Measurements from ENCODE around the gene PGGHG. TPM values are rescaled to one million over a fixed set of nuclear protein-coding genes. Genes with fewer than 3 reads are reported as not detected.
"Not testable (repeated sequence)": the region's sequence is repeated elsewhere in the genome, so short reads cannot be mapped to it uniquely, and the experiment has no call there.

Gene PGGHG
- total and polyA plus RNA-seq, 3 donors from 2014 or later = 8.2 to 32.5 (median 26.5) TPM

DNA sequence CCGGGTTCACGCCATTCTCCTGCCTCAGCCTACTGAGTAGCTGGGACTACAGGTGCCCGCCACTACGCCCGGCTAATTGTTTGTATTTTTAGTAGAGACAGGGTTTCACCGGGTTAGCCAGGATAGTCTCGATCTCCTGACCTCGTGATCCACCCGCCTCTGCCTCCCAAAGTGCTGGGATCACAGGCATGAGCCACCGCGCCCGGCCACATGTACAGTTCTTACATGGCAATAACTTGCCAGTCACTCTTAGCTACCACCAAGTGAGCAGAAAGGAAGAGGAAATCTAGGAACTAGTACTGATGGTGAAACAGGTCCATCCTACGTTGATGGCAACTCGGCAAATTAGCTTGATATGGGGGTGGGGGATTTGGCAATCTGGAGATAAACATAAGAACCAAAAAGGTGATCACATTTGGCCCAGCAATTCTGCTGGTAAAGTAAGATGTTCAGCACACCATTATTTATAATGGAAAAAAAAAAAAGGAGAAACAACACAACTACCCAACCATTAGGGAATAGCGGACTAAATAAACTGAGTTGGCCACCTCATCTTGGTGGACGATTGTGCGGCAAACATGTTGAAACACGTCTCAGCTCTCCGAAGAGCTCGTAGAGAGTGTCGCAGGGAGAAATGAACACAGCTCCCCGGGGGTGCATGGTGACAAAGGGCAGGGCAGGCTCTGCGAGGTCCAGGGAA, 5.4 kb upstream of the PGGHG start:
- DNase-seq = peak; percentile 12
- no peak for TF ChIP-seq POLR2A (IDR thresholded peaks at IDR 0.05)
- TF ChIP-seq, protein P1, sequence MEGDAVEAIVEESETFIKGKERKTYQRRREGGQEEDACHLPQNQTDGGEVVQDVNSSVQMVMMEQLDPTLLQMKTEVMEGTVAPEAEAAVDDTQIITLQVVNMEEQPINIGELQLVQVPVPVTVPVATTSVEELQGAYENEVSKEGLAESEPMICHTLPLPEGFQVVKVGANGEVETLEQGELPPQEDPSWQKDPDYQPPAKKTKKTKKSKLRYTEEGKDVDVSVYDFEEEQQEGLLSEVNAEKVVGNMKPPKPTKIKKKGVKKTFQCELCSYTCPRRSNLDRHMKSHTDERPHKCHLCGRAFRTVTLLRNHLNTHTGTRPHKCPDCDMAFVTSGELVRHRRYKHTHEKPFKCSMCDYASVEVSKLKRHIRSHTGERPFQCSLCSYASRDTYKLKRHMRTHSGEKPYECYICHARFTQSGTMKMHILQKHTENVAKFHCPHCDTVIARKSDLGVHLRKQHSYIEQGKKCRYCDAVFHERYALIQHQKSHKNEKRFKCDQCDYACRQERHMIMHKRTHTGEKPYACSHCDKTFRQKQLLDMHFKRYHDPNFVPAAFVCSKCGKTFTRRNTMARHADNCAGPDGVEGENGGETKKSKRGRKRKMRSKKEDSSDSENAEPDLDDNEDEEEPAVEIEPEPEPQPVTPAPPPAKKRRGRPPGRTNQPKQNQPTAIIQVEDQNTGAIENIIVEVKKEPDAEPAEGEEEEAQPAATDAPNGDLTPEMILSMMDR (IDR thresholded peaks at IDR 0.05) = no peak
- H3K9me3 ChIP-seq = no peaks in the 10 kb centered on the region
- peaks cover 15% of the 10 kb centered on the region for H3K4me1 ChIP-seq
- H3K27ac ChIP-seq = no peak overlapping the region
- intact Hi-C loops (cut with DNase I; ENCODE audit: low total_unique reads) = no loop called here
- H3K4me3 ChIP-seq = no peak overlapping the region
- no peaks in the 10 kb centered on the region for H3K36me3 ChIP-seq (ENCODE audit: low read depth, missing control alignments)
- H3K27me3 ChIP-seq = no peaks in the 10 kb centered on the region
- 89 to 92% methylated on average over 23 of the region's 23 CpGs for WGBS, 2 donors

- H3K27me3 ChIP-seq = no peaks in the 10 kb centered on the region
- TF ChIP-seq, protein P1 (IDR thresholded peaks at IDR 0.05) = no peak
- TF ChIP-seq POLR2A (IDR thresholded peaks at IDR 0.05) = no peak
- peak; percentile 11 for DNase-seq
- H3K4me3 ChIP-seq = no peak overlapping the region
- H3K36me3 ChIP-seq (ENCODE audit: low read depth, missing control alignments) = no peaks in the 10 kb centered on the region
- no peak overlapping the region for H3K27ac ChIP-seq
- WGBS, 2 donors = 75 to 82% methylated on average over 5 to 22 of the region's 24 CpGs
- H3K4me1 ChIP-seq = peaks cover 15% of the 10 kb centered on the region
- no peaks in the 10 kb centered on the region for H3K9me3 ChIP-seq
- intact Hi-C loops (cut with DNase I; ENCODE audit: low total_unique reads) = no loop called here
Observed at GRCh38 chr11:284105-285020, 4.6 kb upstream of the PGGHG start.

GRCh38 chr11:285021-285893, 3.7 kb upstream of the PGGHG start:
- no peaks in the 10 kb centered on the region for H3K36me3 ChIP-seq (ENCODE audit: low read depth, missing control alignments)
- no peaks in the 10 kb centered on the region for H3K27me3 ChIP-seq
- TF ChIP-seq, protein P1 (IDR thresholded peaks at IDR 0.05) = no peak
- TF ChIP-seq POLR2A (IDR thresholded peaks at IDR 0.05) = no peak

GRCh38 chr11:285894-286220, 3.1 kb upstream of the PGGHG start:
- DNase-seq = no peak
- Histone ChIP-seq H3K27me3 (no peaks in the 10 kb centered on the region), H3K36me3 (ENCODE audit: low read depth, missing control alignments) (no peaks in the 10 kb centered on the region), H3K4me1 (peaks cover 12% of the 10 kb centered on the region), H3K9me3 (no peaks in the 10 kb centered on the region), H3K27ac (no peak overlapping the region), H3K4me3 (no peak overlapping the region)
- intact Hi-C loops (cut with DNase I; ENCODE audit: low total_unique reads) = no loop called here
- TF ChIP-seq, protein P1 (IDR thresholded peaks at IDR 0.05) = no peak
- no peak for TF ChIP-seq POLR2A (IDR thresholded peaks at IDR 0.05)
- 82 to 90% methylated on average over 4 to 8 of the region's 8 CpGs for WGBS, 2 donors

More at GRCh38 chr11:285021-285893, 3.7 kb upstream of the PGGHG start:
- WGBS, 2 donors = 78 to 80% methylated on average over 15 to 29 of the region's 29 CpGs
- intact Hi-C loops (cut with DNase I; ENCODE audit: low total_unique reads) = no loop called here
- H3K27ac ChIP-seq = no peak overlapping the region
- H3K4me3 ChIP-seq = no peak overlapping the region
- H3K4me1 ChIP-seq = peaks cover 12% of the 10 kb centered on the region
- DNase-seq = peak; percentile 13
- no peaks in the 10 kb centered on the region for H3K9me3 ChIP-seq

- H3K27me3 ChIP-seq; H3K4me1 ChIP-seq; intact Hi-C loops (cut with DNase I; ENCODE audit: low total_unique reads); H3K36me3 ChIP-seq (ENCODE audit: low read depth, missing control alignments); H3K27ac ChIP-seq; H3K9me3 ChIP-seq: not testable (repeated sequence)
- H3K4me3 ChIP-seq = peak overlapping the region in 1 of 2 donors; percentile 68
- DNase-seq = peak; percentile 54
- 60 to 67% methylated on average over 27 of the region's 27 CpGs for WGBS, 2 donors
Observed at GRCh38 chr11:286977-287820, 1.7 kb upstream of the PGGHG start.
